ENCODE measurements around the gene UBR4.

- TF ChIP-seq CTCF (IDR thresholded peaks at IDR 0.05; ENCODE audit: low read depth, low read length) (no peak), POLR2A (IDR thresholded peaks at IDR 0.05; ENCODE audit: extremely low read depth, insufficient read length) (no peak), MYC (IDR thresholded peaks at IDR 0.05; ENCODE audit: low read depth, low read length) (no peak), MAX (IDR thresholded peaks at IDR 0.05; ENCODE audit: low read depth, low read length) (no peak)
Observed at GRCh38 chr1:19032413-19032695, 177.7 kb downstream of the UBR4 start.
